GM19455 (cell line): ENCODE data around the gene HBQ1.
"Not testable (repeated sequence)": the region's sequence is repeated elsewhere in the genome, so short reads cannot be mapped to it uniquely, and the experiment has no call there.

ENCODE experiments used
- ATAC-seq: cut with Tn5 transposase; IDR thresholded peaks from one replicate; pipeline ENCODE4 v1.9.1; 2021; ENCODE audit not compliant: unreplicated experiment

Gene HBQ1

DNA sequence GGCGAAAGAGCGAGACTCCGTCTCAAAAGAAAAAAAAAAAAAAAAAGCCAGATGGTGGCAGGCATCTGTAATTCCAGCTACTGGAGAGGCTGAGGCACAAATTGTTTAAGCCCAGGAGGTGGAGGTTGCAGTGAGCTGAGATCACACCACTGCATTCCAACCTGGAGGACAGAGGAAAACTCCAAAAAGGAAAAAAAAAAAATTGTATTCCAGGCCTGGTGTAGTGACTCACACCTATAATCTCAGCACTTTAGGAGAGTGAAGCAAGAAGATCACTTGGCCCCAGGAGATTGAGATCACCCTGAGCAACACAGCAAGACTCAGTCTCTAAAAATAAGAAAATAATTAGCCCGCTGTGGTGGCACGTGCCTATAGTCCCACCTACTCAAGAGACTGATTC lies 20.1 kb downstream of the HBQ1 start:
- ATAC-seq, result no peak

DNA sequence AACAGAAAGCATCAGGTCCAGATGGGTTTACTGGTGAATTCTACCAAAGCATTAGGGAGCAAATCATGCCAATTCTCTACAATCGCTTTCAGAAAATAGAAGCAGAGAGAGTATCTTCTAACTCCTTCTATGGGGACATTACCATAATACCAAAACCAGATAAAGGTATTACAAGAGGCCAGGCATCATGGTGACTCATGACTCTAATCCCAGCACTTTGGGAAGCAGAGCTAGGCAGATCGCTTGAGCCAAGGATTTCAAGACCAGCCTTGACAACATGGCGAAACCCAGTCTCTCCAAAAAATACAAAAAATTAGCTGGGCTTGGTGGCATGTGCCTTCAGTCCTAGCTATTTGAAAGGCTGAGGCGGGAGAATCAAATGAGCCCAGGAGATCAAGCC lies 23.0 kb downstream of the HBQ1 start:
- no peak for ATAC-seq

DNA sequence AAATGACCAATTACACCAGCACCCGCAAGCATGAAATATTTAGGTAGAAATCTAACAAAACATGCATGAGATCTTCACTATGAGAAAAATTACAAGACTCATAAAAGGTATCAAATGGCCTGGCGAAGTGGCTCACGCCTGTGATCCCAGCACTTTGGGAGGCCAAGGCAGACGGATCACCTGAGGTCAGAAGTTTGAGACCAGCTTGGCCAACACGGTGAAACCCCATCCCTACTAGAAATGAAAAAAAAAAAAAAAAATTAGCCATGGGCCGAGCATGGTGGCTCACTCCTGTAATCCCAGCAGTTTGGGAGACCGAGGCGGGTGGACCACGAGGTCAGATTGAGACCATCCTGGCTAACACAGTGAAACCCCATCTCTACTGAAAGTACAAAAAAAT lies 23.8 kb downstream of the HBQ1 start:
- not testable (repeated sequence) for ATAC-seq

DNA sequence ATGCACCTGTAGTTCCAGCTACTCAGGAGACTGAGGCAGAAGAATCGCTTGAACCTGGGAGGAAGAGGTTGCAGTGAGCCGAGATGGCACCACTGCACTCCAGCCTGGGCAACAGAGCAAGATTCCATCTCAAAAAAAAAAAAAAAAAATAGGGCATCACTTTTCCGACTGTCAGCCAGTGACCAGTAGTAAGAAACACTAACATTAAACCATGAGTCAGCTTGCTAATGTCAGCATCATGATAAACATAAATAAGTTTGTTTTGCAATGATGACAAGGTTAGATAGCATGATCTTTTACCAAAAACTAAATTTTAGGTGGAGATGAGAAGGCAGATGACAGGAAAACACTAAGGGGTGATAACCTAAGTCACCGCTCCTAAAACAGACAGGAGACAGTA lies 29.1 kb downstream of the HBQ1 start:
- ATAC-seq, result not testable (repeated sequence)

DNA sequence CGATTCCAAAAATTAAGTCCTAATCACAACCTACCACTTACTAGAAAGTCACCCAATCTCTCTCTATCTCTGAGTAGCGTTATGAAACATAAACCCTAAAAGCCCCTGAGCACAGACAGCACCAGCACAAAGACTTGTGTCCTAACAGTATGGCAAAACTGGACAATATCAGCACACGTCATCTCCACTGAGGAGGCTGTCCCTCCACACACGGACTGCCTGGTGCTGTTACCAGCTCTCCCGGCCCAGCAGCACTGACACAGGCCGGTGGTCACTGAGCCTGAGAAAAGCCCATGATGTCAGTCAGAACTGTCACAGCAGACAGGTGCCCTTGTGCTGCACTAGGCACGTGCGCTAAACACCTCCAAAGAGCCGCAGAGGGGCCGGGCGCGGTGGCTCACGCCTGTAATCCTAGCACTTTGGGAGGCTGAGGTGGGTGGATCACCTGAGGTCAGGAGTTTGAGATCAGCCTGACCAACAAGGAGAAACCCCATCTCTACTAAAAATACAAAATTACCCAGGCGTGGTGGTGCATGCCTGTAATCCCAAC lies 31.4 kb downstream of the HBQ1 start:
- ATAC-seq, result not testable (repeated sequence)

DNA sequence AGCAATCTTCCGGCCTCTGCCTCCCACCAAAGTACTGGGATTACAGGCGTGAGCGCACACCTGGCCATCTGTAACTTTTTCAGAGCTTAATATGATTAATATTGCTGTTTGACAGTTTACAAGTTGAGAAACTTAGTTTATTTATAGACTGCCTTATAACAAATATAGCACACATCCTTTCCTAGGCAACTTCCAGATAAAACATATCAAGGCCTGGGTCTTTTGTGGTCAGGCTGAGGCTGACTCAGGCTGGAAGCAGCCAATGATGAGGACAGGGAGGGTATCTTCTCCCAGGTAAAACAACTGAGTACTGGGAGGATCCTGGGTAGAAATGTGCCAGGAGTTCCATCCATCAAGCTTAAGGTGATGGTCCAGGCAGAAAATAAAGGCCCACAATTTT lies 32.7 kb downstream of the HBQ1 start:
- ATAC-seq, result no peak

DNA sequence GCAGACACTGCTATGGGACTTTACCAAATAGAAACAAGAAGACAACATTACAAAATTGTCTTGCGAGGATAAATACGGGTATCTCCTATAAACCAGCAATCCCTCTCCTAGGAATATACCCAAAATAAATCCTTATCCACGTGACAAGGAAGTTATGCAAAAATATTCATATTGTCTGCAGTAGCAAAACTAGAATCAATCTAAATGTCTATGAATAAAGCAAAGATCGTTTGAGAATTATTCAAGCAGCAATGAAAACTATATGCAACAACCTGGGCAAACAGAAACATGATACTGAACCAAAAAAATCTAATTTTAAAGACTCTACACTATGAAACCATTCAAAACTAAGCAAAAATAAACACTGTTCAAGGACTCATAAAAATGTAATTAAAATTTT lies 39.8 kb downstream of the HBQ1 start:
- ATAC-seq, result no peak

DNA sequence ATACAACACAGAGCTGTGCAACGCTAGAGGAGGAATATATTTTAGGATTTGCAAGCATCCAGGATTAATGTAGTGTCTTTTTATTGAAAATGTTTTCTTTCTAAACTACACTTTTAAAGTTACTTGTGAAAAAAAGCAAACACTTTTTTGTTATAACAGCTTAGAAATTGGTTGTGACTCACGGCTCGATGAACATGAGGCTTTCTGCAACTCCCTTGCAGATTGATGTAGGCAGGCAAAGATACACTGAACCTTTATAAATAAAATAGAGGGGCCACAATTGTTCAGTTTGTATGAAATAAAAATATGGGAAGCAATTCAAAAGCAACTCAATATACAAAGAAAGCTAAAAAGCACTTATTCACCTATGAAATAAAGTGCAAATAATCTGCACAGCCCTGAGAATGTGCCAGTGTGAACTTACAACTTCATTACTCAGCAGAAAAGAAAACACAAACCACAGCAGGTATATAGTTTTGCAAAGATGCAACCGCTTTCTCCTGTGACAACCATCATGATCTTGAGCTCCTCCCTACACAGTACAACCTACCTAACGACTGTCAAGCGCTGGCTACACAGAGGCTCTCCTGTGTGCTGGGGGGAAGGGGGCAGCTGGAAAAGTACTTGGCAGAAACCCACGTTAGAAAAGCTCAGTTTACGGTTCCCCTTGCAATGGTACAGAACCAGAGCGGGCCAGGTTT lies 48.0 kb downstream of the HBQ1 start:
- no peak for ATAC-seq

DNA sequence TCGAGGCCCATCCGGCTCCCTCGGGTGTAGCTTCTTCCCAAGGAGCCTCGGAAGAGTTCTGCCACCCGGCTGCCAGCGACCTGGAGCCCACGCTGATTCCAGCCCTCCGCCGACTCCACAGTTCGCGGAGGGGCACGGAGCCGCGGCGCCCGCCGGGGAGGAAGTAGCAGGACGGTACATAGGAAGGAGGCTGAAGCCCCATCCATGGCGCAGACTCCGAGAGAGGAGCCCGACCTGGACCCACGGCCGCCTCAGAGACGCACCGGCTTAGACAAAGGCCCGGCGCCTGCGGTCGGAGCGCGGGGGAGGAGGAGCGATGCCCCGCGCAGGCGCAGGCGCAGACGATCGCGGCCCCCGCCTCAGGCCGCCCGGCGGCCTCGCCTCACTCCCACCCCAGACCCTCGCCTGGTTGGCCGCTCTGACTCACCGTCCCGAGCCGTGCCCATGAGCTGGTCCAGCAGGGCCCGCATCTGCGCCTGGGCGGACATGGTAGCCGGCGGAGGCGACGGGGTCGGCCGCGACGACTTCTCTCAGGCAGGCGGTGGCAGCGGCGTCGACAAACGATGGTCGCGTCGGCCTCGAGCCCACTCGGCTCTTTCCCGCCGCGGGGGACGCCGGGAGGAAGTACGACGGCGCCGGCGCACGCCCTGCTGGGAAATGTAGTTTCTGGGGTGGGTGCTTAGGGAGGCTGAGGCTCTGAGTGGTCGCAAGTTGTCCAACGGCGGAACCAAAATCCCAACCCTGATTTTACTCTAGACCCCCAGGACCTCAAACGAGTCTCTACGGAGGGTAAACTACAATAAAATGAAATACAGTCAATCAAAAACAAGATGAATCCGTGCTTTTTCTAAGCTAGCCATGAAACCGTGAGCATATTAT lies 48.8 kb downstream of the HBQ1 start, which contains the start of gene LUC7L:
TSS of gene LUC7L (minus strand) at position 598 of the 879 bp plus-strand sequence. CDS start at position 488, 110 bp downstream.
- ATAC-seq, result peak; percentile 79

DNA sequence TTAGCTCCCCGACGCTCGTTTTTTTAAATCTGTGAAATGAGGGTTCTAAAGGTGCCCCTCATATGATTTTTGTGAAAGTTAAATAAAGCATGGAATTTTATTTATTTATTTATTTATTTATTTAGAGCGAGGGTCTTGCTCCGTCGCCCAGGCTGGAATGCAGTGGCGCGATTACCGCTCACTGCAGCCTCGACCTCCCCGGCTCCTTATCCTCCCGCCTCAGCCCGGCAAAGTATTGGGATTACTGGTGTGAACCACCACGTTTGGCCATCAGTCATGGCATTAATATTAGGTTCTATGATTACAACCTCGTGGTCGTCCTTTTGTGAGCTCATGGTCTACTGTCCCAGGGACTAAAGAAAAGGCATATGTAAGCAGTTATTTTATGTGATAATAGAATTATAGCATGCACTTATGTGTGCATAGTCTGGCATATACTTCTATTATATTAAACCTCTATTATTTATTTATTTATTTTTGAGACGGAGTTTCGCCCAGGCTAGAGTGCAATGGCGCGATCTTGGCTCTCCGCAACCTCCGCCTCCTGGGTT lies 49.5 kb downstream of the HBQ1 start:
- no peak for ATAC-seq

DNA sequence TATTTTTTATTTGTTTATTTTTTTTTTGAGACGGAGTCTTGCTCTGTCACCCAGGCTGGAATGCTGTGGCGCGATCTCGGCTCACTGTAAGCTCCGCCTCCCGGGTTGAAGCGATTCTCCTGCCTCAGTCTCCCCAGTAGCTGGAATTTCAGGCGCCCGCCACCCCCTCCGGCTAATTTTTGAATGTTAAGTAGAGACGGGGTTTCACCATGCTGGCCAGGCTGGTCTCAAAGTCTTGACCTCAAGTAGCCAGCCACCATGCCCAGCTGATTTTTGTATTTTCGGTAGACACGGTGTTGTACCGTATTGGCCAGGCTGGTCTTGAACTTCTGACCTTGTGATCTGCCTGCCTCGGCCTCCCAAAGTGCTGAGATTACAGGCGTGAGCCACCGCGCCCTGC lies 50.1 kb downstream of the HBQ1 start:
- not testable (repeated sequence) for ATAC-seq
